GM19328 (cell line): ENCODE measurements around the gene ADAMTSL1.

Experiments
- ATAC-seq: cut with Tn5 transposase; IDR thresholded peaks from one replicate; pipeline ENCODE4 v1.9.1; 2021; ENCODE audit warnings: mild to moderate bottlenecking, moderate library complexity; ENCODE audit not compliant: unreplicated experiment

ADAMTSL1 gene

DNA sequence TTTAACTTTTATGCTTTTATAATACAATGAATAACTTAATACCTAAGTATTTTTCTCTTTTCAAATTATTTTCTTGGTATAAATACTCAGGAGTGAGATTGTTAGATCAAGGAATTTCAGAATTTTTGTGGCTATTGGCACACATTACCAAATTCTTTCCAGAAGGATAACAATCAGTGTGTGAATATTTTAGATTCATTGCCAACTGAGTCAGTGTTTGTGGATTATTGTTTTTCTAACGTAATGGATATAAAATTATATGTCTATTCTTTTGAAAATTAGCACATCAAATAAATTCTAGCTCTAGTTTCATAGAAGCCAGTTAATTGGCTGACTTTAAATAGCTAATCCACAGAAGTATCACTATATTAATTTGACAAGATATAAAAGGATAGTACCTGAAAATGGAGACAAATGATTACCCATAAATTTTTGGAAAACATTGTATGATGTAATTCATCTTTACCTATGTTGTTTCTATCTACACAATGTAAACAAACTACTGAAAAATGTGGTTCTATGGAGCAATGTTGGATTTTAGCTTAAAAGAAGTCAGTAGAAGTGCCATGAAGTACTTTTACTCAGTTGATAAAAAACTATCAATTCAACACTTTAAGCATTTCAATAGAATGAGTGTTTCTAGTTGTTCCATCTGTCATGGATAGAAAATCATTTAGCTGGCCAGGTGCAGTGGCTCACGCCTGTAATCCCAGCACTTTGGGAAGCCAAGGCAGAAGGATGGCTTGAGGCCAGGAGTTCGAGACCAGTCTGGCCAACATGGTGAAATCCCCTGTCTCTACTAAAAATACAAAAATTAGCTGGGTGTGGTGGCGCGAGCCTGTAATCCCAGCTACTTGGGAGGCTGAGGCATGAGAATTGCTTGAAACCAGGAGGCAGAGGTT is 185.1 kb downstream of the ADAMTSL1 start:
- no peak for ATAC-seq

- ATAC-seq, result no peak
These were observed 186.0 kb downstream of the ADAMTSL1 start for GRCh38 chr9:18660001-18660400.

DNA sequence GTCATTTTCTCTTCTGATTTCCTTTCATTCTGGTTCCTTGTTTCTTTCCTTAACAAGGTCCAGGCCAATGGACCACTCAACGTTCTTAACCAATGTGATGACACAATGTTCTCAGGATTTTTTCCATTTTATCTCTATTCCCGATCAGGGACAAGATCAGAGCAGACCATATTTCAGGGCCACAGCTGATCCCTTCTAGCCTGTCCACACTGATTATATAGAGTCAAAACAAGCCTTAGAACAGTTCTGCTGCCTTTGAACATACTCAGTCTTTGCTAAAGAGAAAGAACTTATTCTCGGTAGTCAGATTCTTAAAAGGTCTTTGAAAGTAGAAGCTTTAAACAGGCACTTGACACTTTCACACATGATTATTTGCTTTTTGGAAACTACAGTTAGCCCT is 188.4 kb downstream of the ADAMTSL1 start:
- ATAC-seq, result no peak

DNA sequence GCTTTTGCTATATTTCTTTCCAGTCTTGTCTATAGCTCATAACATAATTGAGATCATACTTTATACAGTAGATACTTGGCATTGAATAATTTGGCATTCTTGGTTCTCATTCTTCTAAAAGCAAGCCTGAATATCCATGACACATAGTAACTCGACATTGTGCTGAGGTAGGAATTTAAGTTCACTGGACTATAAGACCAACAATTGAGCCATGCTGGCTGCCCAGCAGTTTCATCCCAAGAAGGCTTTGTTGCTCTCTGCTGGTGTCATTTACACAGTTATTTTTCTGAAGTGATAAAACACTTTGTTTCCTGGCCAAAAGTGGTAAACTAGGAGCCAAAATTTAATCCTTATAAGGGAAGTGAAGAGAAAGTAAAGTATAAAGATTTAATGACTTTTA is 192.0 kb downstream of the ADAMTSL1 start:
- ATAC-seq, result no peak

DNA sequence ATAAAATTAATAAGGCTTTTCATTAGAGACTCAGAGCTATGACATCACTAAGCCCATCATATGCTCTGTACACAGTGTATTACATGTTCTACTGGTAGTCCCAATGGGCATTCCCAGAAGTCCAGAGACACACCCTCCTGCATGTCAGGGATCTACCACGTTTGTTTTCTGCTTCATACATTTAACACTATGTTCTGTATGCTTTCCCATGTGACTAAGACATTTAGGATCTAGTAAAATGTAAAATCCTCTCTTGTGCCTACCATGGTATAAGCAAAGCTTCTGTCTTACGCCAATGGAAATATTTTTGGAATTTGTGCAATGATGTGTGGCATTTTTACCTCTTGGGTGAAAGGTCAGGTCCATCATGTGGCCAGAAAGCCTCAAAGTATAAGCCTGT is 192.4 kb downstream of the ADAMTSL1 start:
- ATAC-seq, result no peak

- ATAC-seq, result no peak
These were observed 193.2 kb downstream of the ADAMTSL1 start for GRCh38 chr9:18666986-18667772.

- no peak for ATAC-seq
These were observed 195.0 kb downstream of the ADAMTSL1 start for GRCh38 chr9:18668944-18669343.

- ATAC-seq, result no peak
These were observed 198.8 kb downstream of the ADAMTSL1 start for GRCh38 chr9:18672706-18673105.

GRCh38 chr9:18673179-18673578 is 199.2 kb downstream of the ADAMTSL1 start:
- ATAC-seq, result no peak

GRCh38 chr9:18675332-18675731 is 201.4 kb downstream of the ADAMTSL1 start:
- ATAC-seq, result no peak

DNA sequence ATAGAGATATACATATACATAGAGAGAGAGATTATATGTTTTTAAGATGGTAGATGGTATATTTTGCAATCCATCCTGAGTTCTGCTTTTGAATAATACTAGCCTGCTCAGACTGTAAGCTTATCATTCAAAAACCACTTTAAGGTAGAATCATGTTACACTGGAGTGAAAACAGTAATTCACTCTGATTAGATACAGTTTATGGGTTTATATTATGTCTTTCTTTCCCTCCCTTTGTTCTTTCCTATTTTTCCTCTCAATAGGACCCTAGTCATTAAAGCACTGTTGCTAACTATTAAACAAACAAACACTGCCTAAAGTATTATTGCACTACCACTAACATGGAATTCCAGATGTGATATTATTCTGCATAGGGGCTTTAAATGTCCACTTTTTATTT is 202.0 kb downstream of the ADAMTSL1 start:
- ATAC-seq, result no peak

DNA sequence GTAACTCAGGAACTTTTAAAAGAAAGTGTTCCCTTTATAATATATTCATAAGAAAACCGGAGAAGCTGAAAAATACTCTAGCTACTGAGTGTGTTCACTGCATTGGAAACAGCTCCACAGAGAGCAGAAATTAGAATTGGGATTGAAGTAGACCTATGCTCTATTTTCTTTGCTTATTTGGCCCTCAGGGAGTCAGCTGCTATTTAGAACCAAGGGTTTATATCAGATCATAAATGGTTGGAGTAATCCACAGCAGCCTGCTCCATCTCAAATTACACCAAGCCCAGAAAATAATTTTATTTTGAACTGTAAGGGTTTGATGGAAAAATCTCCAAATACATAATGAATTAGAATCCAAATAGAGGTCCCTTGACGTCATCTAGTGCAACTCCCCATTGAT is 202.6 kb downstream of the ADAMTSL1 start:
- no peak for ATAC-seq

- no peak for ATAC-seq
These were observed 205.1 kb downstream of the ADAMTSL1 start for GRCh38 chr9:18678821-18679590.

- no peak for ATAC-seq
These were observed 209.0 kb downstream of the ADAMTSL1 start for GRCh38 chr9:18682907-18683306.

DNA sequence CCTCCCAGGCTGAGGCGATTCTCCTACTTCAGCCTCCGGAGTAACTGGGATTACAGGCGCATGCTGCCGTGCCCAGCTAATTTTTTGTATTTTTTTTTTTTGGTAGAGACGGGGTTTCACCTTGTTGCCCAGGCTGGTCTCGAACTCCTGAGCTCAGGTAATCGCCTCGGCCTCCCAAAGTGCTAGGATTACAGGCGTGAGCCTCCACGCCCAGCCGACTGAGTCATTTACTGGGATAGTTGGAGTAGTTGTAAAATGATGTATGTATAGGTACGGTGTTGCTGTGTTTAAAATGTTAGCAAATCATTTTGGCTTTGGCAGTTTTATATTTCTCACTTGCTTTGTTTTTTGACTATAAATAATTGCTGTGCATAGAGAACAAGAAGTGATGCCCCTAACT is 209.4 kb downstream of the ADAMTSL1 start:
- ATAC-seq, result no peak

DNA sequence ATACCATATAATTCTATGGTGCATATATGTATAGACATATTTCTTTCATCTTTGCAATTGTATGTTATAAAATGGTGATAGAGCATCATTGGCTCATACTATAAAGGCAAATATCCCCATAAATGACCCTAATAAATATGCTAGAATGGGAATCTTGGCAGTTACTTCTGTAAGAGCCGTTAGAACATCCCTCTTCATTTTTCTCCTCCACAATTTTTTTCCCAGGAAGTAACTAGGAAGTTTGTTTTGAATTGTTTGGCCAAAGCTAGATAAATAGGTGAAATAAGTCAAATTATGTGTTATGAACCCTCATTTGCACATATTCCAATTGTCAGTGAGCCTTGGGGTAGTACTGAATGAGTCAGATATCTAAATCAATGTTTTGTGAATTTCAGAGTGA is 209.9 kb downstream of the ADAMTSL1 start:
- no peak for ATAC-seq

DNA sequence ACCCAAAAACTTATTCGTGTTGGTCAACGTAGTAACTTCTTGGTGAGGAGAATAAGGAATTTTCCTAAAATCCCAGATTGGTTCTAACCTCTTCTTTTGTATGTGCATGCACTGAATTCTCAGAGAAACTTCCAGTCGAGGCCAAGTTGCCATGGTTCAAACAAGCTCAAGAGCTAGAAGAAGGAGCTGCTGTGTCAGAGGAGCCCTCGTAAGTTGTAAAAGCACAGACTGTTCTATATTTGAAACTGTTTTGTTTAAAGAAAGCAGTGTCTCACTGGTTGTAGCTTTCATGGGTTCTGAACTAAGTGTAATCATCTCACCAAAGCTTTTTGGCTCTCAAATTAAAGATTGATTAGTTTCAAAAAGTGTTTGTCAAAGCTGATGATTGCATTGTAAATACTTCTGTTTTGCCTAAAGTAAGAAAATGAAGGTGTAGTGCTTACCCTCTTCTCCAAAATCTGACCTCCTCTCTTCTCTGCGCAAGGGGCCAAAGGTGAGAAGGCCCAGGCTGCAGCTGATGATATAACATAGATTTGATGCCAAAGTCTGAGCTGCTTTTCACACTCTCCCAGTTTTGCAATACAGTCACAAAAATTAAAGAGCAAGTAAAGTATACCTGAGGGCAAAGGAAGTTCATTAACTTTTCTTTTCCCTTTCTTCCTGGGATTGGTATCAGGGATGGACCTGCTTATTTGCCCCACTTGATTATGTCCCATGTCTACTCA is 210.8 kb downstream of the ADAMTSL1 start:
- no peak for ATAC-seq

DNA sequence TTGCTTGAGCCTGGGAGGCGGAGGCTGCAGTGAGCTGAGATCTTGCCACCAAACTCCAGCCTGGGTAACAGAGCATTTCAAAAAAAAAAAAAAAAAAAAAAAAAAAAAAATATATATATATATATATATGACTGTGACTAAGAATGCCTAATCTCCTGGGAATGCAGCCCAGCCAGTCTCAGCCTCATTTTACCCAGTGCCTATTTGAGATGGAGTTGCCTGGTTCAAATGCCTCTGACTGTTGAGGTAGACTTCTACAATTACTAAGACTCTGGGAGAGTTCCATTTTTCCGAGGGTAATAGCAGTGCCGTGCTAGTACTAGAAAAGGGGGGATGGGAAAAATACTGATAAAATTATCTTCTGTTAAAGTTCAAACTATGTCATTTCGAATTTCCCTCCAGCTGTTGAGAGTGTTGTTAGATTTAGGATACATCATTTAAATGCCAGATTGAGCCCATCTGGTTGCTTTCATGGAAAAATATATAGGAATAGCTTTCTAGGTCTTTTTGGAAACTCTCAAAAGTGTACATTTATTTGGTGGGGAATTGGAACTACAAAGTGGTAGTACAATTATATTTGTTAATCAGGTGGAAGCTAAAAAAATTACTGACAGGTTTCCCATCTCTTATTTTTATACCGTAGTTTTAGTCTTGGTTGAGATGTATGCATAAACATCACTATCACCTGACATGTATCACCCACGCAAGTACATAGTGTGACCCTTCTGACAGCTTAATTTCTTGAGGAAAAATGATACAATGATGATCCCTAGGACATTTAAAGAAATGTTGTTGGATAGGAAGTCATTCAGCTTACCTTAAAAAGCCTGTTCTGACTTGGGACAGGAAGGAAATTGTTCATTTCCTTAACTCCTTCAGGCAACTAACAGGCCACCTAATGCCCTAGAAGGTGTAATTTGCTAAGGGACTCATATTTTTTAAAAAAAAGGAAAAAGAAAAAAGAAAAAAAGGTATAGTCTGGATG is 214.9 kb downstream of the ADAMTSL1 start:
- ATAC-seq, result no peak

DNA sequence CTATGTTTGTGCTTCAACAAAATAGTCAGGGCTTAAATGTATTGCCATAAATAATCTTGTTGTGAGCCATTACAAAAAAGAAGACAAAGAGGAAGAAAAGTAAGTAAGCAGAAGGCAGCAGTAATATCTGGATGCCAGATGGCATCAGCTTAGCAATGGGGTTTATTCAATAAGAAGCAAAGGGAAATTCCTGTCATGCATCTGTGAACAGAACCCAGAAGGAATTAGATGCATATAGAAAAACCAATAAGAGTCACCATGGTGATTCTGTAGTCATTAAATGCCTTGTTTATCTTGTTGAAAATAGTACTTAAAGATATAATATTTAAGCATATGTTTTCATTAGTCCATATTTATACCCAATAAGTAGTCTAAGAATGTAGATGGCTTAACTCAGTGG is 216.0 kb downstream of the ADAMTSL1 start:
- ATAC-seq, result no peak
